Suppressor macrophage treated with lipopolysaccharide for 4 hours (primary cell): ENCODE data around the gene CDX2.
"Not testable (repeated sequence)": the region's sequence is repeated elsewhere in the genome, so short reads cannot be mapped to it uniquely, and the experiment has no call there.

Source experiments
- DNase-seq: peaks from one replicate; pipeline ENCODE4 v3.0.0-alpha.2; 2020

CDX2 gene

GRCh38 chr13:27969082-27969865, at the start of gene CDX2:
Gene CDX2 (minus strand): TSS chr13:27969315. CDS start chr13:27969006, 309 bp downstream.
- no peak for DNase-seq

GRCh38 chr13:28014301-28014700, 45.2 kb upstream of the CDX2 start:
- DNase-seq = no peak

DNA sequence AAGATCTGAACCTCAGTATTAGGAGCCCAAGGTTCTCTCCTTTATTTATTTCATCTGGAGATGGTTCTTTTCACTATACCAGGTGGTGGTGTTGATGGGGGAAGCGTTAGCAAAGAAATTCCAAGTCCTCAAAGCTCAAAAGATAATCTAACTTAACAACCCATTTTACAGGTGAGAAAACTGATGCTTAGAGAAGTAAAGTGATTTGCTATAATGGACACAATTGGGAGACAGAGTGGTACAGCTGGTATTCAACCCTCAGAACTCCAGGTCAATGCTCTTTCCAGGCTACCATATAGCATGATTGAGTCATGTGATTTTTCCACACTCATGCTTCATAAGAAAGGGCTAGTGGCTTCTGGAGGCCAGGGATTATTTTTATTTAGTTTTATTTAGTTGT, 44.4 kb upstream of the CDX2 start:
- no peak for DNase-seq

DNA sequence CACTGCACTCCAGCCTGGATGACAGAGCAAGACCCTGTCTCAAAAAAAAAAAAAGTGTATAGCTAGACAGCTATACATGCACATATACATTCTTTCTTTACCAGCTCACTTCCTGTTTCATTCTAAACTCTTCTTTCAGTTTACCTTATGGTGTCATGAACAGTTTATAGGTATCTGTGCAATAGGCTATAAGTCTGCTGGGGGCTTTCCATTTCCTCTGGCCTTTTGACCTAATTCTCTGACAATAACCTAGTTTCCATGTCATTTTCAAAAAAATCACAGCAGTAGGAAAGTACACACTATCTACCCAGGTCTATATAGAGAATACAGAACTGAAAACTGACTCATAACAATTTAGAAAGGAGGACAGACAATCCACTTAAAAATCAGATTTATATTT, 43.8 kb upstream of the CDX2 start:
- DNase-seq = peak; percentile 15

DNA sequence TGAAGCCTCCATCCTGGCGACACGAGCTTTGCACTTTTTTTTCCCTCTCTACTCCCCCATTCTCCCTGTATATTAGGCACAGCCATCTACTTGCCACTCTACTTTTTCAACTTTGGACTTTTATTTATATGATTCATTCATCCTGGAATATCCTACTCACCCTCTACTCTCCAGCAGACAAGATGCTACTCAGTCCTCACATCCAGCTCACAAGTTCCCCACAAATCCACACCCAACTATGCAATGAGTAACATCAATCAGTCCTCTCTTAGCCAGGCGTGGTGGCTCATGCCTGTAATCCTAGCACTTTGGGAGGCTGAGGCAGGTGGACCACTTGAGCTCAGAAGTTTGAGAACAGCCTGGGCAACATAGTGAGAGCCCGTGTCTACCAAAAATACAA, 43.3 kb upstream of the CDX2 start:
- no peak for DNase-seq

DNA sequence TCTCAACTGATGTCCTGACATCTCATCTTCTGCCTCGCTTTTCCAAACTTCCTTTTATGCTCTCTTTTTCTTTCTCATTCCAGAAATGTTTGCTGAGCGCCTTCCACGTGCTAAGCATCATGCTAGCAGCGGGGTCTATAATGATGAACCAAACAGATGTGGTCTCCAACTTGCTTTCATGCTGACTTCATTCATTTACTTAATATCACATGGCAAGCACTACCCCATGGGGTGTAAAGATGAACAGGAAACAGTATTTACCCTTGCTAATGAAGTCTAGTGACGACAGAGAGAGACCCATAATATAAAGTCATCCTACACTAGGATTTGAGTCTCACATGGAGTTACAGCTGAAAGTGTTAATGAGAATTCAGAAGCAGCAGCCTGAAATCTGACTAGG, 40.9 kb upstream of the CDX2 start:
- DNase-seq = no peak

GRCh38 chr13:28005016-28005415, 35.9 kb upstream of the CDX2 start:
- DNase-seq = not testable (repeated sequence)

DNA sequence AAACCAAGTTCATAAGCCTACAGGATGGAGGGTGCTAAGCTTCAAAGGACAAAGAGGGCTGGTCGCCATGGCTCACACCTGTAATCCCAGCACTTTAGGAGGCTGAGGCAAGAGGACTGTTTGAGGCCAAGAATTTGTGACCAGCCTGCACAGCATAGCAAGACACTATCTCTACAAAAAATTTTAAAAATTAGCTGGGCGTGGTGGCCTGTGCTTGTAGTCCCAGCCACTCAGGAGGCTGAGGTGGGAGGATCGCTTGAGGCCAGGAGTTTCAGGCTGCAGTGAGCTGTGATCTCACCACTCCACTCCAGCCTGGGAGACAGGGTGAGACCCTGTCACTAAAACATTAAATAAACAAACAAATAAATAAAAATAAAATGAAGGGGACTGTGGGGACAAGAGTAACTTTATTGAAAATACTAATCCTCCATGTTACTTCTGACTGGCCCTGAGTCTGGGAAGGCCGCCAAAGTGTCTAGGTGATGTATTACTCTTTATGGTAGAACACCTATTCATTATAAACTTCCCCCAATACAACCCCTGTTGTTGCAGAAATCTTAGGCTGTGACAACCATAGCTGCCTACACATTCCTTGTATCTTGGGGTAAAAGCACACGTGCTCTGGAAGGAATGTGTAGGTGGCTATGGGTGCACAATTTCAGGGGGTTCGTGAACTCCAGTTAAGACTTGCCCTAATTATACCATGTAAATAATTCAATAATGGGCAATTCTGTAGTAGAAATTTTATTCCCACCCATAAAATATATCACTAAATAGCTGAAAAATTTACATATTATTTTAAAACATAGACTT, 34.0 kb upstream of the CDX2 start:
- no peak for DNase-seq

GRCh38 chr13:28001837-28002473, 32.8 kb upstream of the CDX2 start:
- no peak for DNase-seq

- no peak for DNase-seq
Observed at GRCh38 chr13:28001049-28001448, 31.9 kb upstream of the CDX2 start.

DNA sequence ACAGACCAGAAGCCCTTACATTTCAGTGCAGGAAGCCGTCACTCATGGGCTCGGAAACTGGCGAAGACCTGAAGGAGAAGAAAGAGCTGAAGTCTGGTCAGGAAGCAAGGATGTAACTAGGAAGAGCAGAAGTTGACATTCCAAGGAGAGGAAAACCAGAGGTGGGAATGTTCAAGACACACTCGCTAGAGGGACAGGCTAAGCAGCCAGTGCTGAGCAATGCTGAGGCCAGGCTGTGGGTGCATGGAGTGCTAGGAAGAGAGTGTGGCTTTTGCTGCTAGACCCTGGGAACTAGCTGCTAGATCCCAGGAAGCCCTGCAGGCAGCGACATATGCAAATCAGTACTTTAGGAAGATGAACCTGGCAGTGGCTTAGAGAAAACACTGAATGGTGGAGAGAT, 31.5 kb upstream of the CDX2 start:
- no peak for DNase-seq

DNA sequence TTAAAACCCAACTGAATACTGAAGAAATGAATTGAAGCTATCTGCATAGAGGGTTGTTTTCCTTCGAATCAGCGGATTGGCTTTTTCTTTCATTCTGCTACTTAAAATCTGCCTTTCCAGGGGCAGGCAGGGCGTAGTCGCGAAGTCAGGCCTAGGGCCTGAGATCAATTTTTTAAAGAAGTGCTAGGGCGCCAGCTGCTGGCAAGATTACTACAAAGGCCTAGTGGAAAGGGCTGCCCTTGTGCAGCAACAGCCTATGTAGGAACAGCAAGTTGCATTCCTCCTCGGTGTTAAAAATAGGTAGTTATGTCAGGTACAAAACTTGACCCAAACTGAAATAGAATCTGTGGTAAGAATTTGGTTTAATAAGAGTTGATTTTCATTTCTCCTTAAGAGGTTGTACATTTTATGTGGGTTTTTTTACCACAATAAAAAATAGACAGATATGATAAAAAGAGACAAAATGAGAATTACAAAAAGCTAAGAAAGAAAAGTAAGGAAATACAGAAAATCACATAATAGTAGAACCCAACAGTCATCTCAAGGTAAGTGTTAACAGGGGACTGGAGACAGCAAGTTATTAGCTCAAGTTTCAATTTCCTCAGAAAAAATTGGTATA, 28.9 kb upstream of the CDX2 start:
- peak; percentile 40 for DNase-seq

DNA sequence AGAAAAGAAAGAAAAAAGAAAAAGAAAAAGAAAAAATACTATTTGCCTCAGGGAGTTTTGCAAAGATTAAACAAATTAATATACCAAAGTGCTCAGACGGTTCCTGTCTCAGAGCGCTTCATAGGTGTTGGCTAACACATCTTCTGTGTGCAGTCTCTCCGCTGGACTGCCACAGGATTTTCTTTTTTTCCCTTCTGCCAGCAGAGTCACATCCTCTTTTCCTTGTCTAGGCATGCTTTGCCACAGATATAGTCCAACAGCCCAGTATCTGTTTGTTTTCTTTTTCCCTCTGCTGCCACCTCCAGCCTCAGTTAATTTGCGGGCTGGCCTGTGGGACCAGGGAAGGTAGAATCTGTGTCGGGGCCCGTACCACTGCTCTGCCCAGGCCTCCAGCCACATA, 22.8 kb upstream of the CDX2 start:
- no peak for DNase-seq

- no peak for DNase-seq
Observed at GRCh38 chr13:27988520-27988919, 19.4 kb upstream of the CDX2 start, which contains the start of gene URAD. Gene URAD (minus strand): TSS chr13:27988693. CDS start chr13:27988637, 56 bp downstream.

- no peak for DNase-seq
Observed at GRCh38 chr13:27985600-27985999, 16.5 kb upstream of the CDX2 start.

DNA sequence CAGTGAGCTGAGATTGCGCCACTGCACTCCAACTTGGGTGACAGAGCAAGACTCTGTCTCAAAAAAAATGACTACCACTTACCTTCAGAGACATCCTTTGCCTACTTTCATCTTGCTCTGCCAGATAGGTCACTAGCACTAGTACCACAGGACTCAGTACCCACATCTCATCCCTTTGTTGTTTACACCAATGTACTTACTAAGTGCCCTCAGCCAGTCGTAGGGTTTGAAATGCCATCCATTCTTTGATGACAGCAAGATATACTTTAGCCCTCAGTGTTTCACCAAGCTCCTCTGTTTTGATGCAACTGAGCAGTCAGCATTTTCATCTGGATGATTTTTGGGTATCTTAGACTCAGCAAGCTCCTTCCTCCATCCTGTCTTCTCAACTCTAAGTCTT, 13.2 kb upstream of the CDX2 start:
- DNase-seq = no peak

DNA sequence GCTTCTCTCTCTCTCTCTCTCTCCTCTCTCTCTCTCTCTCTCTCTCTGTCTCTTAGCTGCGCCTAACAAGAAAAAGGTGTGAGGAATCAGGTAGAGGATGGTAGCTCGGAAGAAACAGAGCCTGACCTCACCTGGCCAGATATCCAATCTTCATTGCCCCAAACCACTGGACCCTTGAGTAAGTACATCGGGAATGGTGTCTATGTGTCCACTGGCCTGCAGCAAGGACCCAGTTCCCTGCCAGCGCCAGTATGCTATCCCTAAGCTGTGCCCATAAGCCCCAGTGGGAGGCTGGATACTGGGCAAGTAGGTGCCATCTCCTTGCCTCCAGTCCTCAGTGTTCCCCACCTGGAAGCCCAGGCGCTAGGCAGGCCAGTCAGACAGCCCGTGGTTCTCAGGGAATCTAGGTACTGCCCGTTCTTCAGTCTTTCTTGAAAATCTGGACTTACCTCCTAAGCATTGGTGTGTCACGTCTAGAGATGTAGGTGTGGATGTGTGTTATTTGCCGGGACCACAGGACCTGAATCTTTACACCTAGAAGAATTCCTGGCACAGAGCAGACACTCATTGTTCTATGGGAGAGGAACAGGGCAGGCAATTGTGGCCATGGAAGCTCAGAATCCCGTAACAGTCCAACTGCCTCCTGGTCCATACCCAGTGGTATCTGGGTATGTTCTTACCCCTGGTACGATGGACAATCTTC, 12.0 kb upstream of the CDX2 start:
- no peak for DNase-seq

DNA sequence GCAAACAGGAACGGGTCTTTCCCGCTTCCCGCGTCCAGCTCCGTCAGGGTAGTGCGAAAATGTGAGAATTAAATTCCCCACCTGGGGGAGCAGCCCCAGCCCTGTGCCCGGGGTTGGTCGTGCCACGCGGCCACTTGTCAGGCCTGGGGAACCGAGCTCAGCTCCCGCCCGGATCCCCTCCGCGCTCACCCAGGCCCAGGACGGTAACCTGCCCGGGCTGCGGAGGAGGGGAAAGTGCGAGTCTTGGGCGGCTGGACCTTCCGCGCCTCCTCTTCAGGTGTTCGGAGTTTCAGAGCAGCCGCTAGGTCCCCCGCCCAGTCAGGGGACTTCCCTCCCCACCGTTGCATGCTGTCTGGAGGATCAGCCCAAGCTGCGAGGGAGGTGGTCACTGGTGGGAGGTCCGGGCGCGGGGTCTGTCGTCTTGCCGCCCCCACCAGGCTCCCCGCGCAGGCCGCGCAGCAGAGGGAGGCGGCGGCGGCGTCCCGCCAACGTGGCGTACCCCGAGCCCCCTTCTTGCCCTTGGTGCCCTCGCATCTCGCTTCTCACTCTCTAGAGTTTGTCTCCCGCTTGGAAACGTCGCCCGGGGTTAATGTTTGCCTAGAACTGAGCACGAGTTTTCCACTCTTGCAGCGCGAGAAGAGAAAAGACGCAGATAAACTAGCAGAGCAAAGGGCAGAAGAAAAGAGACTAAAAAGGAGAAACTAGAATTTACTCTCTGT, 11.3 kb upstream of the CDX2 start:
- DNase-seq = no peak

DNA sequence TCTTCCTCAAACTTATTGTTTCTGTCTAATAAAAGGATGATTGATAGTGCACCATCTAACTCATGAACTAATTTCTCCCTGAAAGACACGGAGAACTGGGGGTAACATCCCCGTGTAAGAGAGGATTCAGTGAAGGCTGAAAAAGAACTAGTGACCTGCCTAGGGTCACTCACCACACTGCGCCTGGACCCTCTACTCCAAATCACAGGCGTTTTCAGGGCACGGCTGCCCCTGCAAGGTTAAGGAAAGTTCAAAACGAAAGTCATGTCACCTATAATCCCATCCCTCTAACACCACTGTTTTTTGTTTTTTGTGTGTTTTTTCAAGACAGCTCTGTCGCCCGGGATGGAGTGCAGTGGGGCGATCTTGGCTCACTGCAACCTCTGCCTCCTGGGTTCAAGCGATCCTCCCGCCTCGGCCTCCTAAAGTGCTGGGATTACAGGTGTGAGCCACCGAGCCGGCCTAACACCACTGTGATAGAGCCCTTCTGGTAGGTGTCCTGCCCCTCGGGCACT, 10.7 kb upstream of the CDX2 start:
- DNase-seq = no peak

DNA sequence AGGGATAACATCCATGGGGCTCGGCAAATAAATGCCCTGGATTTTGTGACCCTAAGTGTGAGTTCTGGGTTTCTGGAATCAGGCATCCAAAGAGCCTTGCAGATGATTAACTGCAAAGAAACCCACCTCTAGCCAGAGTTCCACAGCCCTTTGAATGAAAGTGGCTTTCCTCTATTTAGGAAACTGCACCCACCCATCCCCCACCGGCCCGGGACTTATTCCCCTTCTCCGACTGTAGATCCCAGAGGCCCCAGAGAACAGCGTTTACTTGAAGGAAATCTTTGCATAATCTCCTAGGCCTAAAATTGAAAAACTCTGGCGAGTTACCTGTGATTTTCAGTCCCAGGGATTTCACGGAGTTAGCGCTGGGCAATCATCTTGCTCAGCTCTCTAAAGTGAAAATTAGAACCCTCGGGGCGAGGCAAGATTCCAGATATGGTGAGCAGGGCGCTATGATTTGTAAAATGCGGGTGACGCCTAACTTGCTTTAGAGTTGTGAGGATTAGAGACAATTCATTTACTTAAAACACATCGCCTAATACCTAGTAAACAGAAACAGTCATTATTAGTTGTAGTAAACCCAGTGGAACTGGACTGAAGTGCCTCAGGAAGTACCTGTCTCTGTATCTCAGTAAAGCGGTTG, 10.0 kb upstream of the CDX2 start:
- no peak for DNase-seq

- no peak for DNase-seq
Observed at GRCh38 chr13:27978301-27978968, 9.3 kb upstream of the CDX2 start.
